M059J (cell line): ENCODE results near the gene CD8A. TPM values are rescaled to one million over a fixed set of nuclear protein-coding genes. Genes with fewer than 3 reads are reported as not detected.
"Not testable (repeated sequence)": the region's sequence is repeated elsewhere in the genome, so short reads cannot be mapped to it uniquely, and the experiment has no call there.

ENCODE experiments used
- DNase-seq: peaks from one replicate; pipeline ENCODE4 v3.0.0-alpha.2; 2012; ENCODE audit warnings: low read depth
- total RNA-seq: library from RNA; depleted of rRNA; stranded (reverse); fragments of >200 nt; shearing (Covaris generic); gene quantifications from 2 replicates; pipeline ENCODE4 v1.2.3, GENCODE V29; 2014; rRNA removed

The CD8A gene
- total RNA-seq, 1 experiment from 2014 or later = not detected

- DNase-seq = not testable (repeated sequence)
Observed at GRCh38 chr2:86734896-86735295, 55.8 kb downstream of the CD8A start.

Other genes starting within 250 kb of the CD8A start
- 61.5 and 79.2 TPM in 2 replicates for gene CHMP3, start 227.5 kb downstream of the CD8A start, total RNA-seq
- gene RNF103, start 167.0 kb downstream of the CD8A start, total RNA-seq = 6.7 and 14.6 TPM in 2 replicates
- 19.9 and 24.0 TPM in 2 replicates for gene RMND5A, start 70.6 kb downstream of the CD8A start, total RNA-seq
- not detected in 2 replicates for gene CD8B, start 71.0 kb upstream of the CD8A start, total RNA-seq
- gene RGPD1, start 151.2 kb upstream of the CD8A start, total RNA-seq = 0.12 TPM in 1 of 2 replicates, not detected in the other
- gene PLGLB1, start 230.9 kb upstream of the CD8A start, total RNA-seq = 0.49 TPM in 1 of 2 replicates, not detected in the other